T-helper 9 cell (primary cell): ENCODE measurements around the gene SELENOT.
"Not testable (repeated sequence)": the region's sequence is repeated elsewhere in the genome, so short reads cannot be mapped to it uniquely, and the experiment has no call there.

ENCODE experiments used
- DNase-seq: peaks from one replicate; pipeline ENCODE4 v3.0.0-alpha.2; 2020

Gene SELENOT

DNA sequence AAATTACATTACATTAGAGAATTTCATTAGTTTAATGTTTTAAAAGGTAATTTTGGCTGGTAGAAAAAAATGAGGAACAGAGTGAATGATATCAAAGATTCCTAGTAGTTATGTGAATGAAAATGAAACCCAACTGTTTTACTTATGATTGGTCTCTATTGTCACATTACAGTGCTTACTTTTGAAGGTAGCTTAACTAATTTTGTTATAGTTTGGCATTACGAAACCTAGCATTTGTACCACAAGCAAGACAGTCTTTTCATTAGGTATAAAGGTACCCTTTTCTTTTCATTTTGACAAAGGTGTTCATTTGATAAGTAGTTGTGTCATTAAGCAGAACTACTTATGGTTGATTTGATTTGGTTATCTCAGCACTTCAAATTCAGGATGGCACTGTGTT is 6.9 kb downstream of the SELENOT start:
- no peak for DNase-seq

- no peak for DNase-seq
Observed at GRCh38 chr3:150610785-150611184, 7.7 kb downstream of the SELENOT start.

- no peak for DNase-seq
Observed at GRCh38 chr3:150611666-150612065, 8.5 kb downstream of the SELENOT start.

- DNase-seq, result no peak
Observed at GRCh38 chr3:150612494-150612893, 9.4 kb downstream of the SELENOT start.

DNA sequence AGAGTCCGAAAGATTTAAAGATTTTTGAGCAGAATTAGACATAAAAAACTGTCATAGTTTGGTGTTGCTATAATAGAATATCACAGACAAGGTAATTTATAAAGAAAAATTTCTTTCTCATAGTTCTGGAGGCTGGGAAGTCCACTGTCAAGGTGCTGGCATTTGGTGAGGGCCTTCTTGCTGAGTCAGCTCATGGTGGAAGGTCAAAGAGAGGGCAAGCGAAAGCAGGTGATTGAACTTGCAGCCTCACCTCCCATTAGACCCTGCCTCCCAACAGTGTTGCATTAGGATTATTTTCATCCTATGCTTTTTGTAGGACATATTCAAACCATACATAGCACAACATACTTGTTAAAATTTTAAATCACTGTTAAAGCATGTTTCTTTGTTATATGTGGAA is 9.9 kb downstream of the SELENOT start:
- no peak for DNase-seq

DNA sequence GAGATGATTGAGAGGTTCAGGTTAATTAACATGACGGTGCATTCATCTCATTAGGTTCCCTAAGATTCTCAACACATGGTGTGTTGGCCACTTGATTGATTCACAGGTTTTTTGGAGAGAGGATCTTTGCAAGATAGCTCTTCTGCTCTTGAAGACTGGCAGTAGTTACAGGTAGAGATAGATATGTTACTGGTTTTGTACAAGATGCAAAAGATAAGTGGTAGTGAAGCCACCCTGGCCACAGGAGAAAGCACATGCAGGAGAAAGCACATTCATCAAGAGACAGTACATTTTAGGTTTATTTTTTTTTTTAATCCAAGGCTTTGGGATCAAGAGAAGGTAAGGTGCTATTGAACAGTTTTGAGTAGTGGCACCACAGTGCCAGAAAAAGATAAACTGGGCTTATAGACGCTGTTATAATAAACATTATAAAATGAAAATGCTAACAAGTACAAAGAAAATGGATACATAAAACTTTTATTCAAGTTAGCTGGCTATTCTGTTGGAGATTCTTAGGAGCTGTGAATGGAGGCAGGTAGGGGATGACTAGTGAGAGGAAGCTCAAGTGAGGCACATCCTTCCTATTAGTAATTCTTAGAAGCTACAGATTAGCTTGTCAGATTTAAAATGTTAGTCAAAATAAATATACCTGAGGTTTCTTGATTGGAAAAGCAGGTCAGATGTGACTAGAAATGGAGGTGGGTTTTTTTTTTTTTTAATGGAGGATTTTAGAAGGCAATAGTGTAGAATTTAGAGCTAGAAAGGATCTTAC is 10.8 kb downstream of the SELENOT start:
- DNase-seq, result no peak

DNA sequence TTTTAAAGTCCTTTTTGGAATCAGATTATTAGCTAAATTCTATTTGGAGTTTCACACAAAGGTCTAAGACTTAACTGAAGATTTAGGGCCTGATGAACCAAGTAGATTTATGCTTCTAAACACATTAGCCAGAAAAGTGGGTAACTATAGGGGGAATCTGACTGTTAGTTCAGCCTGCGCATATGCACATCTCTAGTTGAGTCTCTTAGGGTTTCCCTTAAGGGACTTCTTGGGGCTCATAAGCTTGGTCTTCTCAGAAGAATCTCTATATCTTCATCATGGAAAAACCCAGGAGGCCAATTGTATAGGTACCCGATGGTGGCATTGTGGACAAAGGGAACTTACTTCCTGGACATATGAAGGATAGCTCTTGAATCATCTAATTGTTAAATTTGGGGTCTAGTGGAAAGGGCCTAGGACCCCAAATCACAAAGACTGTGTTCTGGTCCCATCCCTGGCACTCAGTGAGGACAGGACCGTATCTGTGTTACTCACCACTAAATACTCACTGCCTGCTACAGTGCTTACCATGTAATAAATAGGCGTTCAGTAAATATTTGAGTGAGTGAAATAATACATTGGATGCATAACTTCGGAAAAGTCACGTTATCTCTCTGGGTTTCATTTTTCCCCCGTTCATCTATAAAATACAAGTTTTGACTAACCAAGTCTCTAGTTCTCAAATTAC is 17.0 kb downstream of the SELENOT start:
- no peak for DNase-seq

DNA sequence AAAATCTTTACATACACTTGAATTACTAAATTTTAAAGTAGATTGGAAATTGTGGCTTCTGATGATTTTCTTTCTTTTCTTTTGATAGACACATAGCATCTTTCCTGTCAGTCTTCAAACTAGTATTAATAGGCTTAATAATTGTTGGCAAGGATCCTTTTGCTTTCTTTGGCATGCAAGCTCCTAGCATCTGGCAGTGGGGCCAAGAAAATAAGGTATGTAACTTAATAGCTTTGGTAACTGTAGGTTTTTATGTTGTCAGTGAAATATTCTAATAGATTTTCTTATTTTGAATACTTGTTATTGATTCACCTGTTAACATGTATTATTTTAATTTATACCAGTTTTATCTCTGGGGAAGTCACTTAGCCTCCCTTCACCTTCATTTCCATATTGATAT is 19.8 kb downstream of the SELENOT start:
- DNase-seq, result not testable (repeated sequence)

- no peak for DNase-seq
Observed at GRCh38 chr3:150623945-150624344, 20.8 kb downstream of the SELENOT start.

- no peak for DNase-seq
Observed at GRCh38 chr3:150626148-150626930, 23.2 kb downstream of the SELENOT start.

- no peak for DNase-seq
Observed at GRCh38 chr3:150627557-150627956, 24.4 kb downstream of the SELENOT start.

DNA sequence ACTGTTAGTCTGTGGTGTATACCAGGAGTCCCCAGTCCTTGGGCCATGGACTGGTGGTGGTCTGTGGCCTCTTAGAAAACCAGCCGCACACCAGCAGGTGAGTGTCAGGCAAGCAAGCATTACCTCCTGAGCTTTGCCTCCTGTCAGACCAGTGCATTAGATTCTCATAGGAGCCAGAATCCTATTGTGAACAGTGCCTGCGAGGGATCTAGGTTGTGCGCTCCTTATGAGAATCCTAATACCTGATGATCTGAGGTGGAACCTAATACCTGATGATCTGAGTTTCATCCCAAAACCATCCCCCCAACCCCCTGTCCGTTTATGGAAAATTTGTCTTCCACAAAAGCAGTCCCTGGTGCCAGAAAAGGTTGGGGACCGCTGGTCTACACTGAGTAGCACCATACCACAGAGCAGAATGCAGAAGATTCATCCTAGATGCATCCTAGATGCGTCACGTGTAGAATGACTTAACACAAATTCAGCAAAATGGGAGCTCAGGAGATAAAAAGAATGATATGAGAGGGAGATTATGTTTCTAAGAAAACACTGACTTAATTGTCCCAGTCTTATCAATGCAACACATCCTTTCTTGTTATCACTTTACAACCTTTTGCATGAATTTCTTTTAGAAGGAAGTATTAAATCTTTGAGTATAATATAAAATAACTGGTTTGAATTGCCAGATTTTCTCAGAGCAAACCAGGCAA is 28.5 kb downstream of the SELENOT start:
- DNase-seq, result no peak

DNA sequence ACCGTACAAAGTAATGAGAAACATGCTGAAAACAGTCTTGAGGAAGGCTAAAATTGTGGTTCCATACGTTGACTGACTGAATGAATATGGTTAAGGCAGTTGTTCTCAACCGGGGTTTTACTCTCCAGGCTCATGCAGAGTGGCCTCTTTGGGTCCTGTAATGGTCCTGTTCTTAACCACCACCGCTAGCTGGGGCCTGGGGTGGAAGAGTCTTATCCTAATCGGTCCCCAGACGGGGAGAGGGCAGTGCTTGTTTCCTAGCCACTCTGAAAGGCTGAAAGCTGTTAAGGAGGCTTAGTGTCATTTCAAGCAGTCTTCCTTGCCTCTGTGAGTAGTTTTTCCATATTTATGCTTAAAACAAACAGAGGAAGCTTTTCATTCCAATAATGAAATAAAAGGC is 32.0 kb downstream of the SELENOT start:
- no peak for DNase-seq

DNA sequence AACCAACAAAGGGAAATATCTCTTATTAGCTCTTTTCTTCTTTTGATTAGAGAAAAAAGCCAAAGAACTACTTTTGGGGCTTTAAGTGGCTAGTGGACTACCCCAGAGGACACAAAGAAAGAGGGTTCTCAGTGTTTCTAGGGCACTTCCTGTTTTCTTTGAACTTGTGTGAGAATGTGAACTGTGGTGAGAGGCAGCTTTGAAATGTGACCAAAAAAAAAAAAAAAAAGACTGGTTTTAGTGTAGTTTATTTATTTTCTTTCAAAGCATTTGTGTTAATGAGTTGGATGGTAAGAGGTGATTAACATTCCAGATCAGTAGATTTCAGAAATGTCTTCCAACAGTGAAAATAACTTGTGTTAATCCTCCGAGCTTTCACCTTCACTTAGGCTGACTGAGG is 32.4 kb downstream of the SELENOT start:
- no peak for DNase-seq

DNA sequence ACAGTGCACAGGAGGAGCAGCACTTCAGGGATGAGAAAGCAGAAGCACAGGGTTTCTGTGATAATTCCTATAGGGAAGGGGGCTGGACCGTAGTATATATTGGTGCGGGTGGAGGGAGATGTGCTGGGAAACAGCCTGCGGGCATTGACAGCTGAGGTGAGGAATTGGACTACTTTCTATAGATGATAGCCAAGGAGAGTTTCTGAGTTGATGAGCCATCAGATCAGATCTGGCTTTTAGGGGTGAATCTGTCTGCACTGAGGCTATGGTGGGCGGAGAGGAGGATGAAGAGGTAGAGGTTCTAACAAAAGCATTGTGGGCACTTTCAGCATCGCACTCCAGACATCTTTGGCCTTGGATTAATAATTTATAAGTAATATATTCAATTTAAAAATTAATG is 33.1 kb downstream of the SELENOT start:
- no peak for DNase-seq

- no peak for DNase-seq
Observed at GRCh38 chr3:150639262-150639661, 36.1 kb downstream of the SELENOT start.

DNA sequence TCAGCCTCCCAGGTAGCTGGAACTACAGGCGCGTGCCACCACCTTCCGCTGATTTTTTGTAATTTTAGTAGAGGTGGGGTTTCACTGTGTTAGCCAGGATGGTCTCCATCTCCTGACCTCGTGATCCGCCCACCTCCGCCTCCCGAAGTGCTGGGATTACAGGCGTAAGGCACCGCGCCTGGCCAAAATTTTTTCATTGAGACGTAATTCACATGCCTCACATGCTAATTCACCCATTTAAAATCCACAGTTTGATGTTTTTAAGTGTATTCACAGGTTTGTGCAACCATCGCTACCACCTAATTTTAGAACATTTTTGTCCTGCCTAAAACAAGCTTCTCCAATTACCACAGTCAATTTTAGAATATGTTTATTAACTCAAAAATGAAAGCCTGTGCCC is 37.1 kb downstream of the SELENOT start:
- DNase-seq, result no peak

GRCh38 chr3:150653110-150653561 is 50.0 kb downstream of the SELENOT start:
- DNase-seq, result no peak

GRCh38 chr3:150656316-150656715 is 53.2 kb downstream of the SELENOT start:
- no peak for DNase-seq

GRCh38 chr3:150662410-150663200 is 59.5 kb downstream of the SELENOT start:
- no peak for DNase-seq

DNA sequence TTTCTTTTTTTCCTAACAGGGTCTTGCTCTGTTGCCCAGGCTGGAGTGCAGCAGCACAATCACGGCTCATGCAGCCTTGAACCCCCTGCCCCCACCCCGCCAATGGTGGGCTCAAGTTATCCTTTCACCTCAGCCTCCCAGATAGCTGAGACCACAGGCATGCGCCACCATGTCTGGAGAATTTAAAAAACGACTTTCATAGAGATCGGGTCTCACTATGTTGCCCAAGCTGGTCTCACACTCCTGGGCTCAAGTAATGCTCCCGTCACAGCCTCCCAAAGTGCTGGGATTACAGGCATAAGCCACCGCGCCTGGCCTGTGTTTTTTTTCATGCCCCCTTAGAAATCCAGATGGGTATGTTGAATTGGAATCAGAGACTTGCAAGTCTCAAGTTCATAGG is 60.3 kb downstream of the SELENOT start:
- no peak for DNase-seq

DNA sequence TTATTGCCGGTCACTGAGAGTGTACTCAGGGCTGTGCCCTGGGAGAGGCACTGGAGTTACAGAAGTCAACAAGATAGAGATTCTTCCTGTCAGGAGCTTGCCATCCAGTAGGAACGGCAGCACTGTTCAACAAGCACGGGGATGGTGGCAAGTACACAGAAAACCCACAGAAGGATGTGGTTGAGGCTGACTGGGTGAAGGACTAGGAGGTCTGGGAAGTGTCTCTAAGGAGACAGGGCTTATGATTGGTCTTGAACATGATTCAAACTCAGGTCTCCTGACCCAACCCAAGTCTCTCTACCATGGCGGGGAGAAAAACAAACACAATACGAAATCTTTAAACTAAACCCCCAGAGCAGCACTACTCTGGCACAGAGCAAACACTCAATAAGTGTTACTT is 63.0 kb downstream of the SELENOT start:
- no peak for DNase-seq
